ENCODE measurements around the gene USH1G.

DNA sequence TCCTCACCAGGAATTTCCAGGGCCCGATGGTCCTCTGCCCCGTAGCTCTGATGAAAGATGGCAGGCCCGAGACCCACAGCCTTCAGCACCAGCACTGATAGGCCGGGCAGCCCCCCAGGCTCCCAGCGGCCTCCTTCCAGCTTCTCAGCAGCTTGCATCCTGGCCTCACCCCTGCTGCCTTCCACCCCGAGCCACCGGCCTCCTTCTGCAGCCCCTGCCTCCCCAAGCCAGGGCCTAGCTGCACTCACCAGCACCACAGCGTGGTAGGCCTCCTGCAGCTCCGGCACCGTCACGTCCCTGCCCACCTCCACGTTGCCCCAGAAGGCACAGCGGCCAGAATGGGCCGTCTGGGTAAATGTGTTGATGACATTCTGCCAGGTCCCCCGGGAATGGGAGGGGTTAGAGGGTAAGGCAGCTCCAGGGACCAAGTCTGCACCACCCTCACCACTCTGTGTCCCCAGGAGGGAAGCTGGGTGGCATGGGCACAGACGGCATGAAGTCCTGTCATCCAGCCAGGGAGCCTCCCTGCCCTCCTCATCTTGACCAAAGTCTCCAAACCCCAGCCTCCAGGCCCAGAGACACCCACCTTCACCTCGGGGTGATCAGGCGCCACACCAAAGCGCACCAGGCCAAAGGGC lies 56.7 kb downstream of the USH1G start:
- TF ChIP-seq, protein P1, sequence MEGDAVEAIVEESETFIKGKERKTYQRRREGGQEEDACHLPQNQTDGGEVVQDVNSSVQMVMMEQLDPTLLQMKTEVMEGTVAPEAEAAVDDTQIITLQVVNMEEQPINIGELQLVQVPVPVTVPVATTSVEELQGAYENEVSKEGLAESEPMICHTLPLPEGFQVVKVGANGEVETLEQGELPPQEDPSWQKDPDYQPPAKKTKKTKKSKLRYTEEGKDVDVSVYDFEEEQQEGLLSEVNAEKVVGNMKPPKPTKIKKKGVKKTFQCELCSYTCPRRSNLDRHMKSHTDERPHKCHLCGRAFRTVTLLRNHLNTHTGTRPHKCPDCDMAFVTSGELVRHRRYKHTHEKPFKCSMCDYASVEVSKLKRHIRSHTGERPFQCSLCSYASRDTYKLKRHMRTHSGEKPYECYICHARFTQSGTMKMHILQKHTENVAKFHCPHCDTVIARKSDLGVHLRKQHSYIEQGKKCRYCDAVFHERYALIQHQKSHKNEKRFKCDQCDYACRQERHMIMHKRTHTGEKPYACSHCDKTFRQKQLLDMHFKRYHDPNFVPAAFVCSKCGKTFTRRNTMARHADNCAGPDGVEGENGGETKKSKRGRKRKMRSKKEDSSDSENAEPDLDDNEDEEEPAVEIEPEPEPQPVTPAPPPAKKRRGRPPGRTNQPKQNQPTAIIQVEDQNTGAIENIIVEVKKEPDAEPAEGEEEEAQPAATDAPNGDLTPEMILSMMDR (IDR thresholded peaks at IDR 0.05; ENCODE audit: low read length) = no peak
- no peak for TF ChIP-seq EZH2phosphoT487 (IDR thresholded peaks at IDR 0.05; ENCODE audit: low read length)

Data from MM.1S (cell line).